ENCODE results near the gene GALNT12.

Gene GALNT12

GRCh38 chr9:98867429-98868168 lies 60.1 kb downstream of the GALNT12 start:
- H3K9me3 ChIP-seq (ENCODE audit: low read length): no peaks in the 10 kb centered on the region
- H3K4me1 ChIP-seq (ENCODE audit: insufficient read depth, low read length): no peaks in the 10 kb centered on the region

GRCh38 chr9:98869078-98869745 lies 61.7 kb downstream of the GALNT12 start:
- Histone ChIP-seq H3K4me3 (ENCODE audit: low read length) (no peak overlapping the region), H3K9me3 (ENCODE audit: low read length) (no peaks in the 10 kb centered on the region), H3K4me1 (ENCODE audit: insufficient read depth, low read length) (no peaks in the 10 kb centered on the region)

More at GRCh38 chr9:98867429-98868168, 60.1 kb downstream of the GALNT12 start:
- Histone ChIP-seq H2AFZ (ENCODE audit: low read depth, low read length) (no peak overlapping the region), H3K27me3 (ENCODE audit: insufficient read depth, low read length) (peaks cover 13% of the 10 kb centered on the region), H3K4me3 (ENCODE audit: low read length) (no peak overlapping the region), H3K36me3 (ENCODE audit: insufficient read depth, low read length) (no peaks in the 10 kb centered on the region)

GRCh38 chr9:98869866-98870265 lies 62.4 kb downstream of the GALNT12 start:
- no peaks in the 10 kb centered on the region for H3K36me3 ChIP-seq (ENCODE audit: insufficient read depth, low read length)
- H3K4me1 ChIP-seq (ENCODE audit: insufficient read depth, low read length): no peaks in the 10 kb centered on the region
- H2AFZ ChIP-seq (ENCODE audit: low read depth, low read length): no peak overlapping the region
- H3K4me3 ChIP-seq (ENCODE audit: low read length): no peak overlapping the region
- no peaks in the 10 kb centered on the region for H3K9me3 ChIP-seq (ENCODE audit: low read length)
- H3K27me3 ChIP-seq (ENCODE audit: insufficient read depth, low read length): peaks cover 9% of the 10 kb centered on the region

More at GRCh38 chr9:98869078-98869745, 61.7 kb downstream of the GALNT12 start:
- peaks cover 13% of the 10 kb centered on the region for H3K27me3 ChIP-seq (ENCODE audit: insufficient read depth, low read length)
- no peaks in the 10 kb centered on the region for H3K36me3 ChIP-seq (ENCODE audit: insufficient read depth, low read length)
- no peak overlapping the region for H2AFZ ChIP-seq (ENCODE audit: low read depth, low read length)

- Histone ChIP-seq H3K9me3 (ENCODE audit: low read length) (no peaks in the 10 kb centered on the region), H3K36me3 (ENCODE audit: insufficient read depth, low read length) (no peaks in the 10 kb centered on the region), H3K4me1 (ENCODE audit: insufficient read depth, low read length) (no peaks in the 10 kb centered on the region), H3K4me3 (ENCODE audit: low read length) (no peak overlapping the region), H2AFZ (ENCODE audit: low read depth, low read length) (no peak overlapping the region), H3K27me3 (ENCODE audit: insufficient read depth, low read length) (peaks cover 3% of the 10 kb centered on the region)
Measured at GRCh38 chr9:98870782-98871557, 63.5 kb downstream of the GALNT12 start.

- no peaks in the 10 kb centered on the region for H3K4me1 ChIP-seq (ENCODE audit: insufficient read depth, low read length)
- H3K36me3 ChIP-seq (ENCODE audit: insufficient read depth, low read length): no peaks in the 10 kb centered on the region
- peaks cover 2% of the 10 kb centered on the region for H3K27me3 ChIP-seq (ENCODE audit: insufficient read depth, low read length)
- no peaks in the 10 kb centered on the region for H3K9me3 ChIP-seq (ENCODE audit: low read length)
- no peak overlapping the region for H3K4me3 ChIP-seq (ENCODE audit: low read length)
- no peak overlapping the region for H2AFZ ChIP-seq (ENCODE audit: low read depth, low read length)
Measured at GRCh38 chr9:98871558-98872065, 64.1 kb downstream of the GALNT12 start.

- H3K4me1 ChIP-seq (ENCODE audit: insufficient read depth, low read length): no peaks in the 10 kb centered on the region
- no peaks in the 10 kb centered on the region for H3K27me3 ChIP-seq (ENCODE audit: insufficient read depth, low read length)
- H2AFZ ChIP-seq (ENCODE audit: low read depth, low read length): no peak overlapping the region
- H3K36me3 ChIP-seq (ENCODE audit: insufficient read depth, low read length): no peaks in the 10 kb centered on the region
- no peaks in the 10 kb centered on the region for H3K9me3 ChIP-seq (ENCODE audit: low read length)
- H3K4me3 ChIP-seq (ENCODE audit: low read length): no peak overlapping the region
Measured at GRCh38 chr9:98873526-98873925, 66.1 kb downstream of the GALNT12 start.

- Histone ChIP-seq H2AFZ (ENCODE audit: low read depth, low read length) (no peak overlapping the region), H3K9me3 (ENCODE audit: low read length) (no peaks in the 10 kb centered on the region), H3K4me1 (ENCODE audit: insufficient read depth, low read length) (no peaks in the 10 kb centered on the region), H3K4me3 (ENCODE audit: low read length) (no peak overlapping the region), H3K27me3 (ENCODE audit: insufficient read depth, low read length) (no peaks in the 10 kb centered on the region), H3K36me3 (ENCODE audit: insufficient read depth, low read length) (no peaks in the 10 kb centered on the region)
Measured at GRCh38 chr9:98873951-98874371, 66.5 kb downstream of the GALNT12 start.

- Histone ChIP-seq H2AFZ (ENCODE audit: low read depth, low read length) (no peak overlapping the region), H3K4me3 (ENCODE audit: low read length) (no peak overlapping the region), H3K27me3 (ENCODE audit: insufficient read depth, low read length) (no peaks in the 10 kb centered on the region), H3K4me1 (ENCODE audit: insufficient read depth, low read length) (no peaks in the 10 kb centered on the region), H3K9me3 (ENCODE audit: low read length) (no peaks in the 10 kb centered on the region), H3K36me3 (ENCODE audit: insufficient read depth, low read length) (no peaks in the 10 kb centered on the region)
Measured at GRCh38 chr9:98874721-98875255, 67.3 kb downstream of the GALNT12 start.

GRCh38 chr9:98875536-98875935 lies 68.1 kb downstream of the GALNT12 start:
- Histone ChIP-seq H2AFZ (ENCODE audit: low read depth, low read length) (no peak overlapping the region), H3K27me3 (ENCODE audit: insufficient read depth, low read length) (peaks cover 5% of the 10 kb centered on the region), H3K4me3 (ENCODE audit: low read length) (no peak overlapping the region), H3K36me3 (ENCODE audit: insufficient read depth, low read length) (no peaks in the 10 kb centered on the region), H3K9me3 (ENCODE audit: low read length) (no peaks in the 10 kb centered on the region), H3K4me1 (ENCODE audit: insufficient read depth, low read length) (no peaks in the 10 kb centered on the region)

- H2AFZ ChIP-seq (ENCODE audit: low read depth, low read length): no peak overlapping the region
- H3K27me3 ChIP-seq (ENCODE audit: insufficient read depth, low read length): peaks cover 7% of the 10 kb centered on the region
- H3K4me1 ChIP-seq (ENCODE audit: insufficient read depth, low read length): no peaks in the 10 kb centered on the region
- no peak overlapping the region for H3K4me3 ChIP-seq (ENCODE audit: low read length)
- H3K9me3 ChIP-seq (ENCODE audit: low read length): no peaks in the 10 kb centered on the region
- H3K36me3 ChIP-seq (ENCODE audit: insufficient read depth, low read length): no peaks in the 10 kb centered on the region
Measured at GRCh38 chr9:98877311-98877710, 69.8 kb downstream of the GALNT12 start.

GRCh38 chr9:98879094-98879962 lies 71.9 kb downstream of the GALNT12 start:
- Histone ChIP-seq H3K36me3 (ENCODE audit: insufficient read depth, low read length) (no peaks in the 10 kb centered on the region), H2AFZ (ENCODE audit: low read depth, low read length) (no peak overlapping the region), H3K9me3 (ENCODE audit: low read length) (no peaks in the 10 kb centered on the region), H3K4me3 (ENCODE audit: low read length) (no peak overlapping the region), H3K27me3 (ENCODE audit: insufficient read depth, low read length) (peaks cover 7% of the 10 kb centered on the region), H3K4me1 (ENCODE audit: insufficient read depth, low read length) (no peaks in the 10 kb centered on the region)

- Histone ChIP-seq H3K27me3 (ENCODE audit: insufficient read depth, low read length) (peaks cover 7% of the 10 kb centered on the region), H3K4me3 (ENCODE audit: low read length) (no peak overlapping the region), H3K9me3 (ENCODE audit: low read length) (no peaks in the 10 kb centered on the region), H3K36me3 (ENCODE audit: insufficient read depth, low read length) (no peaks in the 10 kb centered on the region), H3K4me1 (ENCODE audit: insufficient read depth, low read length) (no peaks in the 10 kb centered on the region), H2AFZ (ENCODE audit: low read depth, low read length) (no peak overlapping the region)
Measured at GRCh38 chr9:98879963-98880310, 72.5 kb downstream of the GALNT12 start.
